Choroid plexus epithelial cell (primary cell): ENCODE measurements around the gene CELF4.

Experiments
- DNase-seq: peaks from one replicate; pipeline ENCODE4 v3.0.0-alpha.2; 2010; ENCODE audit warnings: low read depth
- H3K4me3 ChIP-seq: 2 replicates; pipeline ENCODE4 v1.5.1; 2011; ENCODE audit warnings: low read depth, mild to moderate bottlenecking, control low read depth, low read length, moderate library complexity
- CTCF ChIP-seq: conservative IDR thresholded peaks from 2 replicates; pipeline ENCODE4 v1.5.1; 2011; ENCODE audit warnings: low read depth, mild to moderate bottlenecking, control low read depth, inconsistent platforms, low read length, moderate library complexity

CELF4 gene

GRCh38 chr18:37560003-37560402 is 5.6 kb downstream of the CELF4 start:
- H3K4me3 ChIP-seq, result no peak overlapping the region
- no peak for TF ChIP-seq CTCF
- DNase-seq, result no peak

GRCh38 chr18:37559194-37559593 is 6.4 kb downstream of the CELF4 start:
- DNase-seq, result no peak
- no peak overlapping the region for H3K4me3 ChIP-seq
- TF ChIP-seq CTCF, result no peak

- TF ChIP-seq CTCF, result no peak
- DNase-seq, result no peak
- no peak overlapping the region for H3K4me3 ChIP-seq
Measured at GRCh38 chr18:37554399-37554787, 11.2 kb downstream of the CELF4 start.

- DNase-seq, result no peak
- no peak overlapping the region for H3K4me3 ChIP-seq
- TF ChIP-seq CTCF, result peak; percentile 31
Measured at GRCh38 chr18:37553633-37554398, 11.8 kb downstream of the CELF4 start.

- no peak for DNase-seq
- TF ChIP-seq CTCF, result no peak
- no peak overlapping the region for H3K4me3 ChIP-seq
Measured at GRCh38 chr18:37552286-37552685, 13.3 kb downstream of the CELF4 start.

- H3K4me3 ChIP-seq, result no peak overlapping the region
- TF ChIP-seq CTCF, result no peak
- no peak for DNase-seq
Measured at GRCh38 chr18:37551846-37552245, 13.8 kb downstream of the CELF4 start.

- no peak overlapping the region for H3K4me3 ChIP-seq
- no peak for DNase-seq
- no peak for TF ChIP-seq CTCF
Measured at GRCh38 chr18:37551249-37551648, 14.3 kb downstream of the CELF4 start.
